Stimulated activated CD8-positive, alpha-beta memory T cell treated with anti-CD3 and anti-CD28 coated beads, Interleukin-4, amount 100 ng/mL, for 4 hours (primary cell): ENCODE measurements around the gene PGS1.

ENCODE experiments used
- DNase-seq, 2 donors: peaks; one replicate each; pipeline ENCODE4 v3.0.0-alpha.2; 2020; ENCODE audit warnings: low read depth in 2 of 2, low spot score in 1 of 2

The PGS1 gene

DNA sequence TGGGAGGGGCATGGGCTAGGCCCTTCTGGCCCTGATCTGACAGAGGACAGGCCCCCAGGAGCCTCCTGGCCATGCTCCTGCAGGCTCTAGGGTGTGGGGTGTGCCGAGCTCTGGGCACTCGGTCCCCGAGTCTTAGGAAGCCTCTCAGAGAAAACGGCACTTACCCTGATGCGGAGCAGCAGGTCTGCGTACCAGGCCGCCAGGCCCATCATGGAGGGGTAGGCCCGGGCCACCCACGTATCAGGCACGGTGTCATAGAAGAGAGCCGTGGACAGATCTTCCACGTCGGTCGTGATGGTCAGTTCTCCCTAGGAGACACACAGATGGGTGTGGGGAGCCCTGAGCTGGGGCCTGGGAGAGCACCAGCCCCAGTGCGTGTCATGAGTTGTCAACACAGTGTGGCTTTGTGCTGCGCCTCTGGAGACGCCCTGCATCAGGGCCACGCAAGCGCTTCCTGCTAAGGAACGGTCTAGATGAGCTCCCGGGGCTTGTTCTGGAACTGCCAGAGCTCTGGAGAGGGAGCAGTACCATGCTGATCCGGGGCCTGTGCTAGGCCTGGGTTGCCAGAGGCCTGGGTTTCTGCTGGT lies 47.9 kb downstream of the PGS1 start:
- no peak for DNase-seq

DNA sequence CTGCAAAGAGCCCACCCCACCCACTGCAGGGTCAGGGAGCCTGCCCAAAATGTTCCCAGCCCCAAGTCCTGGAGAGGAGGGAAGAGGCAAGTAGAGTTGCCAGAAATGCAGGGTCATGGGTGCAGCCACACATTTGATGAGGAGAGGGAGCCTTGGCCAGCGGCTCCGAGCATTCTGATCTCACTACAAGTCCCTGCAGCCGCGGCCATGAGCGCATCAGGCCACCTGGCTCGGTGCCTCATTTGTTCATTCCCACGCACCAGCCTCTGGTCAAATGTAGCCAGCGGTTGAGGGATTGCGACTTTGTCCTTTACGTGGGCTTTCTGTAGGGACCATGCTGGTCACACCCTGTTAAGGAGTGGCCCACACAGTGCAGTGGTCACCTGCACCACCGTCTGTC lies 48.7 kb downstream of the PGS1 start:
- DNase-seq, result no peak

DNA sequence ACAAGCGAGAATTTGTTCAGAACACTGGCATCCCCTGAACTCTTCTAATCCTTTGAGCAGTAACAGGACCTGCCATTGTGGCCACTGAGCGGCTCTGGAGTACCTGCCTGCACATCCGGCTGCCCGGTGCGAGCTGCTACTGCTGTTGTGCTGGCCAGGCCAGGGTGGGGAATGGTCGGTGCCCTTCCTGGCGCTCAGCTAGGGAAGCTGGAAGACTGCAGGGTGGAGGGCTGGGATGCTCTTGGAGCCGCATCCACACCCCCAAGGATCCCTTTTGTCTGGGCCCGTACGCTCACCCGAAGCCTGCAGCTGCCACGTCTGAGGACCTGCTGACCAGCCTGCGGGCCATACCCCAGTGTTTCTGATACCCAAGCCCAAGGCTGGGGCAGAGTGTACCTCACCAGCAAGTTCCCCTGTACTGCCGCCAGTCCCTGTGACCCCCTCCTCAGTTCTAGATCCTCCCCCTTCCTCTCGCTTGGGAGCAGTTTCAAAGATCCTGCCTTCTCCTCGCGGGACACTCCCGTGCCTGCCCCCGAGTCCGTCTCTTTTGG lies 49.7 kb downstream of the PGS1 start:
- DNase-seq, result no peak

DNA sequence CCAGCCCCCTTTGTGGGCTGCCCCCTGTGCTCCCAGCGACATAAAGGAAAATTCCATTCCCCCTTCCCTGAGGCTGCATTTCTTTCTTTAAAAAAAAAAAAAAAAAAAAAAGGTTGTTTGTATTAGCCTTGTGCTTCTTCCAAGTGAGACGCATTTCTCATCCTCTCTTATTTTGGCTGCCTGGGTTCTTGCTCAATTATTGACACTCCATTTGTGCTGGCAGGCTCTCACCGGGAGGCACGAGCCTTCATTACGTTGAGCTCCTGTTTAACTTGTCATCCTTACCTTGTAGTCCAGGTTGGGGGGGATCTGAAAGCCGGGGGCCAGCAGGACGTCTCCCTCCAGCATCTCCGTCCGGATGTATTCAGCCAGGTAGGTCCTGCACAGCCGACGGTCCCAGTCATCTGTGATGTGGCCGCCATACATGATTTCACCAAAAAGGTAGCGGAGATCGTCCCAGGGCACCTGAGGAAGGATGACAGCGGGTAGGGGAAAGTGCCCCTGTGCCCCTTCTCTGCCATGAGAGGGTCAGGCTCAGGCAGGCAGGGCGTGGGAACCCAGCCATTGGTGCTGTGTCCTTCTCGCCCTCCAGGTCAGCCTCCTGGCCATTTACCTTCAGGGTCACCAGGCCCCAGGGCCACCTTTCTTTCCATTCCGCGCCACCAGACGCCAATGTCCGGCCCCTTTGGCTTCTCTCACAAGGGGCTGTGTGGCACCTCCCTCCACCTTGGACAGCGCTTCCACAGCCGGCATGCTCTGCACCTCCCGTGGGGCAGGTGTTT lies 50.6 kb downstream of the PGS1 start:
- no peak for DNase-seq

DNA sequence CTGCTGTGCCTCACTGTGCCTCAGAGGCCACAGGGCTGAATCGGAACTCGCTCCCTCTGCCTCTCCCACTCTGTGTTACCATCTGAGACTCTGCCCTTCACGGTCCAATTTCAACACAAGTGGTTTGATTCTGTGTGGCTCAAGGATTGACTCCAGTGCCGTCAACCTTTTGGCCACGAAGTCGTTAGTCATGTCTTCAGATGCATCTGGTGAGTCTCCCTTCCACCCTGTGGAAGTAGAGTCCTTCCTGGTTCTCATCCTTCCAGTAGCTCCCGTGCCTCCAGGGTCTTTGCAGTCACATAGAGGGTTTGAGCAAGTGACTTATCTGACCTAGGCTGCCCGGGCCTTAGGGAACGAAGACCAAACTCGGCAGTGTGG lies 51.2 kb downstream of the PGS1 start:
- no peak for DNase-seq

DNA sequence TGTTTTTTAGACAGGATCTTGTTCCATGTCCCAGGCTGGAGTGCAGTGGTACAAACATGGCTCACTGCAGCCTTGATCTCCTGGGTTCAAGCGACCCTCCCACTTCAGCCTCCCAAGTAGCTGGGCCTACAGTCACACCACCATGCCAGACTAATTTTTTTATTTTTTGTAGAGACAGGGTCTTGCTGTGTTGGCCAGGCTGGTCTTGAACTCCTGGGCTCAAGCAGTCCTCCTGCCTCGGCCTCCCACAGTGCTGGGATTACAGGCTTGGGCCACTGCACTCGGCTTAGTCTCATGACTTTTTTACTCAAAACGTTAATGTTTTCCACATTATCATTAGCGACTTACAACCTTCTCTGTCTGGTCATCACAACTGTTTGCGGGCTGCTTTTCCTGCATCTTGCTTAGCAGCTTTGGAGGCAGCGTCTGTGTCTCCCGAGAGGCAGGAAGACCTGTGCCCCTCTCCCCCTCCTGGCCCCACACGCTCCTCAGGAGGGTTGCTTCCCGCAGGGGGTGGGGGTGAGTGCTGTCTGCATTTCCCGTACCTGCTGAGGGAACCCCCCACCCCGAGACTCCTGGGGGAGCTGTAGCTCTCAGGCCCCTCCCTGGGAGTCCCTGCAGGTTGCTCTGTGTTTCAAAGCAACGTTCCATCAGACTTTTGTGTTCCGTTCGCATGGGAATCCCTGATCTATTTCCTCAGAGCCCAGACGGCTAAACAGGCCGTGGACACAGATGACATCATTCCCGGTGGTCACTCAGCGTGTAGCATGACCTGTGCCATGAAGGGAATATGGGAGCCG lies 52.6 kb downstream of the PGS1 start:
- DNase-seq, result no peak

DNA sequence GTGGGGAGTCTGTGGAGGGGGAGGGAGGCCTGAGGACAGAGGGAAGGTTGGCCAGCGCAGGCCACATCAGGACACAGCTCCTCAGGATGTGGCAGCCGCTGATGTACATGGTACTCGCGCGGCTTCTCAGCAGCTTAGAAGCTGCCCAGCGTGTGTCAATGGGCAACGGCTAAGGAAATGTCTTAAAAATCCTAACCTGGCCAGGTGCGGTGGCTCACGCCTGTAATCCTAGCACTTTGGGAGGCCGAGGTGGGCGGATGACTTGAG lies 53.2 kb downstream of the PGS1 start:
- no peak for DNase-seq

DNA sequence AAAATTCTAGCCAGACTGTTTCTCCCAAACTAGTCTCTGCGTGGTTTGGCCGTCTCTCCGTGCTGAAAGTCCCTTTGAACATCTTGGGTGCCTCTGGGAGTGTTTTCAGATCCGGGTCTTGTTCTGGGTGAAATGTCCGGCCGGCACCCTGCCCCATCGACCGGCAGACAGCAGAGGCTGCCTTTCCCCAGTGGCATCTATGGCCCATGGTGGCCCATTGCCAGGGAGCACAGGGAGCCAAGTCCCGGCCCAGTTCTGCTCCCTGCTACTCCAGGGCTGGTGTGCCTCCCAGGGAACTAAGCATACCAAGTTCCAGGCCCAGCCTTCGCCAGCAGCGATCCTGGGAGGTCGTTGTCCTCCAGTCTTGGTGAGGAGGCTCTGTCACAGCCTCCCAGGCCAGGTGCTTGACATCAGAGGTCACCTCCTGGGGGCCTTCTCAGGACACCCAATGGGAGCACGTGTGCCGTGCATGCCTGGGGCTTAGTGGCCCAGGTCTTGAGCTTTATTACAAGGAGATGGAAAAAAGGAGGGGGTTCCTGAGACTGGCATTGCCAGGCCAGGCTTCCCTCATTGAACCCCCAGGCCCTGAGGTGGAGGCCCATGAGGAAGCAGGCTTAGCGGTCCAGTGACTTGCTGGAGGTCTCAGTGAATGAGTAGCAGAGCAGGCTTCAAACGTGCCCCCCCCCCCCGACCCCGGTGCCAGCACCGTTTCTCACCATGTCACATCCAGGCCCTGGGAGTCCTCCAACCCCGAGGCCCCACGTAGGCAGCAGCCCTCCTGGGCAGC lies 54.0 kb downstream of the PGS1 start:
- no peak for DNase-seq

DNA sequence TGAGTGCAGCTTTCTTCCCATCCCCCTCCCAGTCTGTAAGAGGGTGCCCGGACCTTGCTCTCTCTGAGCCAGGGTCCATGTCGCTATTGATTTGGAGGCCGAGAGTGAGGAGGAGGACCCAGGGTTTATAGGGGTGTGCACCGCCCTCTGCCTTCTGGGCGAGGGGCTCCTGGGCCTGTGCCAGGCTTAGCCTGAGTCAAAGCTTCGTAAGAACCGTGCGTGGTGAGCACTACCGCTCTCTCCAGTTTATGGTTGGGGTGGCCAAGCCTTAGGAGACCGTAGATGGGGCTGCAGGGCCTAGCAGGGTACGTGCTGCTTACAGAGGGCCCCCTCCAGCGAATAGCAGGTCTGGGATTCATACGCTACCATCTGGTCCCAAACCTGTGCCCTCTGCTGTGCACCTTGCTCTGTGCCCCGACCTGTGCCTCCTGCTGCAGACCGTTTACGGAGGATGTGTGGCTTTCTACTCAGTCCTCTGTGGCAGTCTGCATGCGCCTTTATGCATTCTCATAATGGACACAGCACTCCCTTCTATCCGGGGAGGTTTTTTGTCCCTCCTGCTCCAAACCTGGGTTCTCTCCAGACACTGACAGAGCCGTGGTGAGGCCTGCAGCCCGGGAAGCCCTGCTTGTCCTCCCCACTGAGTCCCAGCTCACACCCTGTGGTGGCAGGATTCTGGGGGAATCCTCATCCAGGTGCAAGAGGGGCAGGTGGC lies 54.7 kb downstream of the PGS1 start:
- DNase-seq, result no peak

DNA sequence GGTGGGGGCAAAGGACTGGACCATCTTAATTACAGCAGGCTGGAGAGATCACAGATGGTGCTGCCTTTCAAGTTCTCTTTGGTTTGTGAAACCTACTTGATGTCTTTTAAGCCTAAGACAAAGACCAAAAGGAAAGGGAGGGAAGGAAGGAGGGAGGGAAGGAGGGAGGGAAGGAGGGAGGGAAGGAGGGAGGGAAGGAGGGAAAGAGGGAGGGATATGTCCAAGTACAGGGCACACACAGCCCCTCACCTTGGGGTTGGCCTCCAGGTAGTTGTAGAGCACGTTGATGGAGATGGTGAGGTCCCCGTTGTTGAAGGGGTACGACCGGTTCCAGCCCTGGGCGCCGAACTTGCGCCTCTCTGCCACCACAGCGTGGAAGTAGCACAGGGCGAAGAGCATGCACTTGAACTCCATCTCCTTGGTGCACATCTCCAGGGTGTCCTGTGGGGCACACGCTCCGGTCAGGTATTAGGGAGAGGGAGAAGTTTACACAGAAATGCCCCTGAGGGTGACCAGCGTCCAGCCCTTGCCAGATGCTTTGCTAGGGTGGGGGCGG lies 55.4 kb downstream of the PGS1 start:
- no peak for DNase-seq

DNA sequence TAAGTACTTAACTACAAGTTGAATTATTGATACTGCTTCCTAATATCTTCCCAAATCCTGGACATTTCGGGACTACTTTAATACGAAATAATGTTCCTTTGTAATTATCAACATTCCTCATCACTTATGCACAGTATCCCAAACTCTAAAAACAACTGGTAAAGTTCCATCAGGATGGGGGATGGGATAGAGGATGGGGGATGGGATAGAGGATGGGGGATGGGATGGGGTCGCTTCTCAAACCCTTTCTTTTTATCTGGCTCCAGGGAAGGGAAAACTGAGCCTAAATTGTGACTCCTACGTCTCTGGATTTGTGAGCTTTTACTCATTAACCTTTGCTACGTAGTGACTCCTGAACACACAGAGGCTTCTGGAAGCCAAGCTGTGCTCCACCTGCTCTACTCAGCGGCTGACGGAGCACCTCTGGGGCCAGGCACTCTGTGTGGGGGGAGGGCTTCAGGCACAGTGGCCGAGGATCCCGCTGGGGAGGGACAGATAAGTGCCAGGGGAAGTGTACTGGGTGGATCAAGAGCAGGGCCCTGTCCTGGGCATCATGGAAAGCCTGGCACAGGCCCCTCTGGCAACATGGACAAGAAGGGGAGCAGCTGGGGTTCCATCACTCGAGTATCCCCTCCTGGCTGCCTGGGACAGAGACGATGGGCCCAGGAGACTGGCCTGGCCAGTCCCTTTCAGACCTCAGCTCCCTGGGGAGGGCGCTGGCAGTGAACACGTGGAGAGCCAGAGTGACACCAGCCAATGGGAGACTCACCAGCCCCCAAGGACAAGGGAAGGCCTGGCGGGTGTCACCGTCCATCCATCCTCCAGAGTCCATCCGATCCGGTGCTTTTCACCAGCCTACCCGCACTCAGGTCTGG lies 56.2 kb downstream of the PGS1 start:
- no peak for DNase-seq

DNA sequence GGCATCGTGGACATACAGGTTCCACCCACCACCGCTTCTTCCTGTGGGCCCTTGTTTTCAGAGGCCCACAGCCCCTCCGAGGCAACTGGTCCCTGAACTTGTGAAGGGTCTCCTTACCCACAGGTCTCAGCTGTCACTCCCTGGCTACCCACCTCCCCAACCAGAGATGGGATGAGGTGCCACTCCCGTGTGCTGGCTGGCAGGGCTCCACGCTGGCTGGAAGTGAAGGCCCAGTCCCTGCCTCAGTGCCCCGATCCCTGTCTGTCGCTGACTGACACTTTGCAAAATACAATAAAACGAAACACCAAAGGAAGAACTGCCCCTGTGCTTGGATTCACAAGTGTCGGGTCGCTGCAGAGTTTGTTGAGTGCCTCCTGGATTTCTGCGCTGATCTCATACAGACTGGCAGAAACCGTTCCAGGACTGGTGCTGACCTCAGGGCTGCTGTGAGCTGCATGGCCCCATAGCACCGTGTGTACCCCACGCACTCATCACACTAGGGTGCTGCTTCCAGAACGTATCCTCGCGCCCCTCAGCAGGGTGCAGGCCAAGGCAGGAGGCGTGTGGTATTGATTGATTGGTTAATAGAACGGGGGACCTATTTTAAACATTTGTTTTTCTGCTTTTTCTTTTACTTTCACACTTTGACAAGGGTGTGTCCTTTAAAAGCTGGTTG lies 57.0 kb downstream of the PGS1 start:
- no peak for DNase-seq

DNA sequence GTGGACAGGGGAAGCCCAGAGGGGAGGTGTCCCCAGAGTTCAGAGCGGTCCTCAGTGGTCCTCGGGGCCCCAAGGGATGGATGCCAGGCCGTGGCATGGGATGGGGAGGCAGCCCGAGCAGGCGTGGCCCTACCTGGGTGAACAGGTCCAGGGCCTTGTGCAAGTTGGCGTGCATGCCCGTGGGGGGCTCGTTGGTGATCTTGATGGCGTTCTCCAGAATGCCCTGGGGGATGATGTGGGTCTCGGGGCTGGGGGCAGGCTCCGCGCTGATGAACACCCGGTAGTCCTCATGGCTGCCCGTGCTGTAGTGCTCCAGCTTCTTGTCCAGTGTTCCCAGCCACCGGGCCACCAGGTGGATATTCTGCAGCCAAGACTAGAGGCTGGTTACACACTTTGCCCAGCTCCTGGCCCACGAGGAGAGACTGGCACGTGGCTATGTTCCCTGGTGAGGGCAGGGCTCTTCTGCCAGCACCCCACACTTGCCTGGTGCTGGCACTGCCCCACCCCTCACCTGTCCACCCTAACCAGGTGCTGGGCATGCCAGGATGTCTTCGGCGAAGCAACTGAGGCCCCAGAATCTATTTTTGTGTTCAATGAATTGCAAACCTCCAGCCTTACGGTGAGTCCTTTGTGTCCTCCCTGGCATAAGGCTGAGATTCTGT lies 59.2 kb downstream of the PGS1 start:
- no peak for DNase-seq

DNA sequence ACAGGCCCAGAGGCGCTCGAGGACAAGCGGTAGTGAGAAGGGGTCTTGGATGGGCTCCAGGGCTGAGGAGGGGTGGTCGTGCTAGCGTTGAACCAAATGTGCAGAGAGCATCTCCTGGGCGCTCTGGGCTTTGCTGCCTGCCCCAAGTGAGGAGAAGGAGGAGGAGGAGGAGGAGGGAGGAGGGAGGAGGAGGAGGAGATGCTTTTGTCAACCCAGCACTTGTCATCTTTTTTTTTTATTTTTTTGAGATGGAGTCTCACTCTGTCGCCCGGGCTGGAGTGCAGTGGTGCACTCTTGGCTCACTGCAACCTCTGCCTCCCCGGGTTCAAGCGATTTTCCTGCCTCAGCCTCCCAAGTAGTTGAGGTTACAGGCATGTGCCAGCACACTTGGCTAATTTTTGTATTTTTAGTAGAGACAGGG lies 59.8 kb downstream of the PGS1 start:
- DNase-seq, result no peak

DNA sequence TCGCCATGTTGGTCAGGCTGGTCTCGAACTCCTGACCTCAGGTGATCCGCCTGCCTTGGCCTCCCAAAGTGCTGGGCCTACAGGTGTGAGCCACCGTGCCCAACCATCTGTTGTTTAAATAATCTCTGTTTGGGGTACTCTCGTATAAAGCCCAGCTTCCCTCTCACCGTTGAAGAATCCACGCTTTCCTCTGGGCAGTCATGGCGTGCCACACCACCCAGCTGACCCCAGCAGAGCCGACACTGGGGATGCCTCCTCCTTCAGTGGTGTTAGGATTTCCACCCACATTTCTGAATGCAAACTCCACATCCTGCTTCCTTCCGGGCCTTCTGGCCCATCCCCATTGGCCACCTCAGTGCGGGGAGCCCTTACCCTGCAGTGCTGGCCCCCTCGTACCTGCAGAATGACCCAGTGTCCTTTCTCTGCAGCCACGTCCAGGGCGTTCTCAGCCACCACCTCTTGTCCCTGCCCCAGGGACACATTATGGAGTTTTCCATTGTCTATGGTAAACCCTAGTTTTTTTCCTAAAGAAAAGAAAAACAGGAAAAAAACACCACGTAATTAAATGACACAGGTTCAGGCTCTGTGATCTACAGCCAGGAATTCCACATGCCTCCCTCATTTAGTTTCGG lies 60.4 kb downstream of the PGS1 start:
- no peak for DNase-seq

DNA sequence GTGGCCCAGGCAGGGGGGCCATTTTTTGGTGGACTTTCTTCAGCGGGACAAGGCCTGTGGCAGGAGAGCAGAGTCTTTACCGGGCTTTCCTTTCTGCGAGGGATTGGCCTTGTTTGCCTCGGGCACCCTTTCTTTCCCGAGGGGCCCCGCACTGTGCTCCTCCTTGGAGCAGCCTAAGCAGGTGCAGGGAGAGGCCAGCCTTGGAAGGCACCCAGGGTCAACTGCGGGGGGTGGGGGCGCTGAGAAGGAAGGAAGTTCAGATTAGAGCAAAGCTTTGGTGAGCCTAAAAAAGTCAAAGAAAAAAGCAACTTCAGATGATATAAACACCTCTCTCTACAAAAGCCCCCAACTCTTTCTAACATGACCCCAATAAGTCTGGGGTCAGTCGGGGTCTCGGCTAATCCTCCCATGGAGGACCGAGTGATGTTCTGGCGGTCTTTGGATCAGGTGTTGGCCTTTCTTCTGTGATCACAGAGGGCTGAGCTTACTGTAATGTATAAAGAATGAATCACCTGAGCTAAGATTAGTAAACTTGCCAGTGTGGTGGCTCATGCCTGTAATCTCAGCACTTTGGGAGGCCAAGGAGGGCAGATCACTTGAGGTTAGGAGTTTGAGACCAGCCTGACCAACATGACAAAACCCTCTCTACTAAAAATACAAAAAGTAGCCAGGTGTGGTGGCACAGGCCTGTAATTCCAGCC lies 63.0 kb downstream of the PGS1 start:
- no peak for DNase-seq

DNA sequence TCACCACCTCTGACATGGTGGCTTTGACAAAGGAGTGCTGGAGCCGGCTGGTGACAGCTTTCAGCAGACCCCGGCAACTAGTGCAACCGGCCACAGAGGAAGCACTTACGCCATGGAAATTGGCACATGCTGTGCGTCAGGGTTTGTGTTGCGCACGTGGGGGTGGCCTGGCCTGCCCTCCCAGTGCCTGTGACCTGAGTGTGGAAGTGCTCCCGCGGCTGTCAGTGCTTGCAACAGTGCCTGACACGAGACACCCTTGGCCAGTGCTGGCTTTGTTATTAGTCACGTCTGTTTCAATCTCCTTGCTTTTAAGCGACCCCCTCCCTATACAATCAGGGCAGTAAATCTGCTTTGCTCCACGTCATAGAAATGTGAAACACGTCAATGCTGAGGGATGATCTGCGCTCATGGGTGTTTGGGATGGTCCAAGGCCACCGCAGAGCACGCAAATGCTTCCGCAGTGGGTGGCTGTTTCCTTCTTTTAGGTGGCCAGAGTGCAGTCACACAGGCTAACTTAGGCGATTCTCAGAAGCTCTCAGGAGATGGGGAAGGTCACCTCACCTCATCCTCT lies 64.3 kb downstream of the PGS1 start:
- peak in 1 of 2 donors; percentile 12 for DNase-seq
